ENCODE data around the gene TAF7L. TPM values are rescaled to one million over a fixed set of nuclear protein-coding genes. Genes with fewer than 3 reads are reported as not detected.
"Not testable (repeated sequence)": the region's sequence is repeated elsewhere in the genome, so short reads cannot be mapped to it uniquely, and the experiment has no call there.

TAF7L gene, protein sequence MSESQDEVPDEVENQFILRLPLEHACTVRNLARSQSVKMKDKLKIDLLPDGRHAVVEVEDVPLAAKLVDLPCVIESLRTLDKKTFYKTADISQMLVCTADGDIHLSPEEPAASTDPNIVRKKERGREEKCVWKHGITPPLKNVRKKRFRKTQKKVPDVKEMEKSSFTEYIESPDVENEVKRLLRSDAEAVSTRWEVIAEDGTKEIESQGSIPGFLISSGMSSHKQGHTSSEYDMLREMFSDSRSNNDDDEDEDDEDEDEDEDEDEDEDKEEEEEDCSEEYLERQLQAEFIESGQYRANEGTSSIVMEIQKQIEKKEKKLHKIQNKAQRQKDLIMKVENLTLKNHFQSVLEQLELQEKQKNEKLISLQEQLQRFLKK
- not detected for total RNA-seq

DNA sequence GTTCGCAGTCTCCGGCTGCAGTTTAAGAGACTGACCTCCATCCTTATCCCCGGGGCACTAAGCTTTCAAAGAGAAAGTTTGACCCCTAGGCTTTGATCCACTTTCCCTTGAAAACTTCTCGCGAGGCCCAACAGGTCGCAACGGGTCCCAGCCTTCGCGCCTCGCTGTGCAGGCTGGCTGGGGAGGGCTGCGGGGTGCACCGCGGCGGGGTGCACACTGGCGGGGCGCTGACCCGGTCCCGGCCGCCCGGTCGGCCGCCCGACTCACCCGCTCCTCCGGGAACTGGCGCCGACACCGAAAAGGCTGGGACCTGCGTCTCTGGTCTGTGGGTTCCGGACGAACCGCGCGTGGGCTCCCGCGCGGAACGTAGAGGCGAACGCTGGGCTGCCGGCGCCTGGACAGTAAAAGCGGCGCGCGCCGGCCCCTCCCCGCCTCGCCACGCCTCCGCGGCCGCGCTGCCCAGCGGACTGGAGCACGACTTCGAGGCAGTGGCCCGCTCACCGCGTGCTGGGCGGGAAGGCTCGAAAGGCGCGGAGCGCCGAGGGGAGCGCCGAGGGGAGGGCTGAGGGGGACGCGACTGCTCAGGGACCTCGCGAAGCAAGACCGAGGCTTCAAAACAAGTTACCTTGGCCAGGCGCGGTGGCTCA lies at the start of gene TAF7L:
TSS of gene TAF7L (minus strand) at position 378 of the 647 bp plus-strand sequence. CDS start 3,791 bp downstream, outside the sequence.
- peaks cover 3% of the 10 kb centered on the region for H3K27me3 ChIP-seq (ENCODE audit: insufficient read depth, low read length)
- no peaks in the 10 kb centered on the region for H3K4me1 ChIP-seq (ENCODE audit: insufficient read depth, low read length)
- H3K9me3 ChIP-seq (ENCODE audit: low read depth, low read length): no peaks in the 10 kb centered on the region
- H3K4me3 ChIP-seq (ENCODE audit: low read length): no peak within 1 kb of the TSS

DNA sequence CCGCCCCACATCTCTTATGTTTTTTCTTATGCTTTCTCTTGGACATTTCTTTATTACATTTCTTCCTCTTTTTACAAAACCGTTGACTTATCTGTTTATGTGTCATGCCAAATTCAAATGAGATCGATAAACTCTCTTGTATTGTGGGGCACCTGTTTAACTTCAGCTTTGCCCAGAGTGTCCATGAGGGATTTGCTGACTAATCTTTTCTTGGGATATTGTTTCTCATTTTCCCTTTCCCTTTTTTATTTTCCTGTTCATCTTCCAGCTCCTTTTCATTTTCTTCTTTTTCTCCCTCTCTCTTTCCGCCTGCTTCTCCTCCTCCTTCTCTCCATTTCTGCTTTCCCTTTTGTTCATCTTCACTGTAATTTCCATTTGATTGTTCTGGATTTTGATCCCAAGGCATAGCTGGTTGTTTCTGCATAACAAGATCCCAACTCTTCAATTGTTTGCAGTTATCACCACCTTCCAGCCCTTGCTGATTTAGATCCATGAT lies 46.7 kb upstream of the TAF7L start:
- H3K9me3 ChIP-seq (ENCODE audit: low read depth, low read length): no peaks in the 10 kb centered on the region
- H3K27me3 ChIP-seq (ENCODE audit: insufficient read depth, low read length): no peaks in the 10 kb centered on the region
- no peak overlapping the region for H3K4me3 ChIP-seq (ENCODE audit: low read length)
- no peaks in the 10 kb centered on the region for H3K4me1 ChIP-seq (ENCODE audit: insufficient read depth, low read length)

DNA sequence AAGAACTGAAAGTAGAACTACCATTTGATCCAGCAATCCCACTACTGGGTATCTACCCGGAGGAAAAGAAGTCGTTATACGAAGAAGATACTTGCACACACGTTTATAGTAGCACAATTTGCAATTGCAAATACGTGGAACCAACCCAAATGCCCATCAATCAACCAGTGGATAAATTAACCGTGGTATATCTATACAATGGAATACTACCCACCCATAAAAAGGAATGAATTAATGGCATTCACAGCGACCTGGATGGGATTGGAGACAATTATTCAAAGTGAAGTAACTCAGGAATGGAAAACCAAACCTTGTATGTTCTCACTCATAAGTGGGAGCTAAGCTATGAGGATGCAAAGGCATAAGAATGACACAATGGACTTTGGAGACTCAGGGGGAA lies 43.2 kb upstream of the TAF7L start:
- H3K9me3 ChIP-seq (ENCODE audit: low read depth, low read length); H3K27me3 ChIP-seq (ENCODE audit: insufficient read depth, low read length); H3K4me1 ChIP-seq (ENCODE audit: insufficient read depth, low read length); H3K4me3 ChIP-seq (ENCODE audit: low read length): not testable (repeated sequence)

DNA sequence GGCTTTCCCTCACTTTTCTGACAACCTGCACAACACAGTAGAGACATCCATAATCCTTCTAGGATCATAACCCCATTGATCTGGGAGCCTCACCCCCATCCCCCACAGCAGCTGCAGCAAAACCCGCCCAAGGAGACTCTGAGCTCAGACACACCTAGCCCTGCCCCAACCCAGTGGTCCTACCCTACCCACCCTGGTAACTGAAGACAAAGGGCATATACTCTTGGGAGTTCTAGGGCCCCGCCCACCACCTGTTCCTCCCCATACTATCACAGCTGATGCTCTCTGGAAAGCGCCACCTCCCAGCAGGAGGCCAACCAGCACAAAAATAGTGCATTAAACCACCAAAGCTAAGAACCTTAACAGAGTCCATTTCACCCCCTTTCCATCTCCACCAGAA lies 35.5 kb upstream of the TAF7L start:
- not testable (repeated sequence) for H3K4me1 ChIP-seq (ENCODE audit: insufficient read depth, low read length); H3K27me3 ChIP-seq (ENCODE audit: insufficient read depth, low read length); H3K9me3 ChIP-seq (ENCODE audit: low read depth, low read length); H3K4me3 ChIP-seq (ENCODE audit: low read length)

DNA sequence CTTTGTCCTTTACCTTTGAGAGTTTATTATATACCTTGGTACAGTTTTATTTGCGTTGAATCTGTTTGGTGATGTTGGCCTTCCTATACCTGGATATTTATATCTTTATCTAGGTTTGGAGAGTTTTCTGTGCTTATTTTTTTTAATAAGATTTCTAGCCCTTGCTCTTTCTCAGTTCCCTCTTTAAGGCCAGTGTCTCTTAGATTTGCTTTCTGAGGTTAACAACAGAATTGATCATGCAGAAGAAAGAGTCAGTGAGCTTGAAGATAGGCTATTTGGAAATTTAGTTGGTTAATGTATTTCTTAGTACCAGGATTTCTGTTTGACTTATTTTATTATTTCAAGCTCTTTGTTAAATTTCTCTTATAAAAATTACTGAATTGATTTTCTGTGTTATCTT lies 12.7 kb upstream of the TAF7L start:
- Histone ChIP-seq H3K27me3 (ENCODE audit: insufficient read depth, low read length) (no peaks in the 10 kb centered on the region), H3K4me3 (ENCODE audit: low read length) (no peak overlapping the region), H3K9me3 (ENCODE audit: low read depth, low read length) (no peaks in the 10 kb centered on the region), H3K4me1 (ENCODE audit: insufficient read depth, low read length) (no peaks in the 10 kb centered on the region)

DNA sequence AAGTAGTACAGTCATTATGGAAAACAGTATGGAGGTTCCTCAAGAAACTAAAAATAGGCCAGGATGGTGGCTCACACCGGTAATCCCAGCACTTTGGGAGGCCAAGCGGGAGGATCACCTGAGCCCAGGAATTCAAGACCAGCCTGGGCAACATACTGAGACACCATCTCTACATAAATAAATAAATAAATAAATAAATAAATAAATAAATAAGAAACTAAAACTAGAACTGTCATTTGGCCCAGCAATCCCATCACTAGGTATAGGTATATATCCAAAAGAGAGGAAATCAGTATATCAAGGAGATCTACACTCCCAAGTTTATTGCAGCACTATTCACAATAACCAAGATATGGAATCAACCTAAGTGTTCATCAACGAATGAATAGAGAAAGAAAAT lies 4.5 kb upstream of the TAF7L start:
- H3K4me1 ChIP-seq (ENCODE audit: insufficient read depth, low read length); H3K4me3 ChIP-seq (ENCODE audit: low read length); H3K9me3 ChIP-seq (ENCODE audit: low read depth, low read length); H3K27me3 ChIP-seq (ENCODE audit: insufficient read depth, low read length): not testable (repeated sequence)

DNA sequence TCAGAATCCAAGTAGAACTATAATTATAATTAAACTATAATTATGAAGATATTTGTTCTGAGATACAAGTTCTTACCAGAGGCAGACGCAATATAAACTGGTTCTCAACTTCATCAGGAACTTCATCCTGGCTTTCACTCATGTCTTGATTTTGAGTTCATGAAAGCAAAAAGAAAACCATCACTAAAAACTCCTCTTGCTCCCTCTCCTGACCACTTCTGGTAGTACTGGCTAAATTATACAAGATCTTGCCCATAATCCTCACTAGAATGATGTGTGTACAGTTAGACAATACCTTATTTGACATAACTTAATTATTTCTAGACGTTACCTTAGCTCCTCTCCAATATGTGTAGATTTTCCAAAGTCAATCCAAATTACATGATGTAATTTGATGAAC lies 3.7 kb downstream of the TAF7L start:
- H3K4me3 ChIP-seq (ENCODE audit: low read length): no peak overlapping the region
- H3K9me3 ChIP-seq (ENCODE audit: low read depth, low read length): no peaks in the 10 kb centered on the region

DNA sequence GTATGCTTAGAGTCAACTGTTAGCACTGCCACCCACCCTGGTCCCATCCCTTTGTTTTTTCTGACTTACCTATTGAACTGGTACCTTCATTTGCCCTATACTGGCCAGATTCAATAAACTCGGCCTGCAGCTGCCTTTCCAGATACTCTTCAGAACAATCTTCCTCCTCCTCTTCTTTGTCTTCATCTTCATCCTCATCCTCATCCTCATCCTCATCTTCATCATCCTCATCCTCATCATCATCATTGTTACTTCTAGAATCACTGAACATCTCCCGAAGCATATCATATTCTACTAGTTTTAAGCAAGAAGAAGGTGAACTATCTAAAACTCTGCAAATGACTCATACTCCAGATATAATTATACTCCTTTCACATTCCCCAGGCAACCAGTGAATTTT lies 14.9 kb downstream of the TAF7L start:
- Histone ChIP-seq H3K4me3 (ENCODE audit: low read length) (no peak overlapping the region), H3K4me1 (ENCODE audit: insufficient read depth, low read length) (no peaks in the 10 kb centered on the region), H3K9me3 (ENCODE audit: low read depth, low read length) (no peaks in the 10 kb centered on the region), H3K27me3 (ENCODE audit: insufficient read depth, low read length) (no peaks in the 10 kb centered on the region)

More for the DNA sequence above, 3.7 kb downstream of the TAF7L start:
- Histone ChIP-seq H3K27me3 (ENCODE audit: insufficient read depth, low read length) (peaks cover 3% of the 10 kb centered on the region), H3K4me1 (ENCODE audit: insufficient read depth, low read length) (no peaks in the 10 kb centered on the region)

DNA sequence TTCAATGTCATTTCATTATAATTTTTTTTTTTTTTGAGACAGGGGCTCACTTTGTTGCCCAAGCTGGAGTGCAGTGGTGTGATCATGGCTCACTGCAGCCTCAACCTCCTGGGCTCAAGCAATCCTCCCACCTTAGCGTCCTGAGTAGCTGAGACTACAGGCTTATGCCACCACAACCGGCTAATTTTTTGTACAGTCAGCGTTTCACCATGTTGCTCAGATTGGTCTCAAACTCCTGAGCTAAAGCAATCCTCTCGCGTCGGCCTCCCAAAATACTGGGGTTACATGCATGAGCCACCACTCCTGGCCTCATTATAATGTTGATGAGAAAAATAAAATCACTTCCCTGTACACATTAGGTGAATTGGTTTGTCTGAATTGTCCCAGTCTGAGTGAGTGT lies 16.9 kb downstream of the TAF7L start:
- Histone ChIP-seq H3K4me1 (ENCODE audit: insufficient read depth, low read length) (no peaks in the 10 kb centered on the region), H3K9me3 (ENCODE audit: low read depth, low read length) (no peaks in the 10 kb centered on the region), H3K27me3 (ENCODE audit: insufficient read depth, low read length) (no peaks in the 10 kb centered on the region), H3K4me3 (ENCODE audit: low read length) (no peak overlapping the region)

DNA sequence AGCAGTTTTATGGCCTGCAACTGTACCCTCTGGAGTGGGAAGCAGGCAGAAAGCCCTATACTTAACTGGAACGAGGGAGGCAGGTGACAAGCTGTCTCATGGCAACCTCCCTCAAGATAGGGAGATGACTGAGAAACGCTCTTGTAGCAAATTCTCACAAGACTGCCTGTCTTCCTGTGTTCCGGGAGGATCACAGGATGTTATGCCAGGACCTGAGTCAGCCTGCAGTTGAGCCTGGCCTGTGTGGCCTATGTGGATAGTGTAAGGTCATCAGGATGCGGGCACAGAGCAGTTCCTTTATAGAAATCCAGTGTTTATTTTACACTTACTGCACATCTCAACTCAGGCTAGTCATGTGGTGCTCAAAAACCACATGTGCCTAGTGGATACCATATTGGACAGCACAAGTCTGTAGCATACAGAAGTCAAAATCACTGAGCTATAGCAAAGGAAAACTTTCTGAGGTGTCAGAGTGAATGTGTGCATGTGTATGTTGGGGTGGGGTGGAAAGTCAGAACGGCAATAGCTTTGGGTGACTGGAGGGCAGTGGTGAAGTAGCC lies 25.2 kb downstream of the TAF7L start:
- Histone ChIP-seq H3K4me1 (ENCODE audit: insufficient read depth, low read length) (no peaks in the 10 kb centered on the region), H3K27me3 (ENCODE audit: insufficient read depth, low read length) (no peaks in the 10 kb centered on the region), H3K4me3 (ENCODE audit: low read length) (no peak overlapping the region), H3K9me3 (ENCODE audit: low read depth, low read length) (no peaks in the 10 kb centered on the region)

DNA sequence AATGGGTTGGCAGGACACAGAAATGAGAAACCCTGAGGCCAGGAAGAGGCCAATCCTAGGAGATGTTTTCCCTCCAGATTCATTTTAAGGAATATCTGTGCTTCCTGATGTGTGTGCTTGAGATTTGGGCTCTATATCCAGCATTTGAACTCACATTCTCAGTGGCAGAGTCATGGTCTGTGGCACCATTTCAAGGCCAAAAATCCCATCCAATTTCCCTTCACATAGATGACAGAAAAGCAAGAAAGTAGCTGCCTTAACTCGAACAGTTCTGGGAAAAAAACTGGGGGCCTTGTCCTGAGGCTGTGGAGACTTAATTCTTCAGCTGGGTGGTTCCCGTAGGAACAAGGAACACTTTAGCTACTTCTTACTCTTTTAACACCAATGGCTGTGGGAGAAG lies 27.4 kb downstream of the TAF7L start:
- H3K4me1 ChIP-seq (ENCODE audit: insufficient read depth, low read length): no peaks in the 10 kb centered on the region

DNA sequence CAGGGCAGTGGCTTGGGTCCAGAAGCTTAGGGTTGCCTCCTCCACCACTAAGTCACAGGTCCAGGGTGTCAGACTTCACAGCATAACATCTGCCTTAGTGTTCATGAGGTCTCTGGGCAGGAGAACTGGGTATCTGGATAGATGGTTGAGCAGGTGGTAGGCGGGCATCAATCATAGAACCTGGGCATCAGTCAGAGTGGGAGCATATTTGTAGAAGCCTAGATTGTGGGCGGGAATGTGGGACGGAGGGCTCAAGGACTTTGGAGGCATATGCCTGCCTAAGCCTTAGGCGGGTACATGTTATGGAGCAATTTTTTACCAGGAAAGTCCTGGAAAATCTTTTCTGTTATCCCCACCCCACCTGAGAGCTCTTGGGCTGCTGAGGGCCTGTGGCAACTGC lies 28.5 kb downstream of the TAF7L start:
- H3K4me3 ChIP-seq (ENCODE audit: low read length): no peak overlapping the region
- no peaks in the 10 kb centered on the region for H3K9me3 ChIP-seq (ENCODE audit: low read depth, low read length)

More for the DNA sequence above, 27.4 kb downstream of the TAF7L start:
- no peaks in the 10 kb centered on the region for H3K9me3 ChIP-seq (ENCODE audit: low read depth, low read length)
- no peaks in the 10 kb centered on the region for H3K27me3 ChIP-seq (ENCODE audit: insufficient read depth, low read length)
- no peak overlapping the region for H3K4me3 ChIP-seq (ENCODE audit: low read length)

DNA sequence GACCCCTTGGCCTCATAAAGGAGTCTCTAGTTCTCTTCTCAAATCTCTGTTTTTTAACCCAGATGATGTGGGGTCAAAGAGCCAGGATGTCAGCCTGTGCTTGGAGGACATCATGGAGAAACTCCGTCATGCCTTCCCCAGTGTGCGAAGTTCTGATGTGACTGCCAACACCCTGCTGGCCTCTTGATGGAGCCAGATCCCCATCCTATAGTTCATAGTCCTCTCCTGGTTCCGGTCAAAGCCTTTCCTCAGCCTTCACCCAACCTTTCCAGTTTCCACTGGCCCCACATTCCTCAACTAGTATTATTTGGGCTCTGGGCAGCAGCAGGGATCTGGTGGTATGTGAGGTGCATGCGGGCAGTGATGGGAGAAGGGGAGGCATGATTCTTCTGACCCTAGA lies 30.7 kb downstream of the TAF7L start:
- H3K27me3 ChIP-seq (ENCODE audit: insufficient read depth, low read length): no peaks in the 10 kb centered on the region
- no peak overlapping the region for H3K4me3 ChIP-seq (ENCODE audit: low read length)
- H3K4me1 ChIP-seq (ENCODE audit: insufficient read depth, low read length): no peaks in the 10 kb centered on the region
- H3K9me3 ChIP-seq (ENCODE audit: low read depth, low read length): no peaks in the 10 kb centered on the region

More for the DNA sequence above, 28.5 kb downstream of the TAF7L start:
- Histone ChIP-seq H3K27me3 (ENCODE audit: insufficient read depth, low read length) (no peaks in the 10 kb centered on the region), H3K4me1 (ENCODE audit: insufficient read depth, low read length) (no peaks in the 10 kb centered on the region)

DNA sequence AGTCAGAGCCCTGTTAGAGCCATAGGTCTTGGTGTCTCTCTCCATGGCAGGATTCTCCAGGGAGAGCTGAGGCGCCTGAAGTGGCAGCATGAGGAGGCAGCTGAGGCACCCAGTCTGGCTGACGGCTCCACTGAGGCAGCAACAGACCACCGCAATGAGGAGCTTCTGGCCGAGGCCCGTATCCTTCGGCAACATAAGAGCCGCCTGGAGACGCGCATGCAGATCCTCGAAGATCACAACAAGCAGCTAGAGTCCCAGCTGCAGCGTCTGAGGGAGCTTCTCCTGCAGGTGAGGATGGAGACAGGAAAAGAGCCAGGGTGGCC lies 32.9 kb downstream of the TAF7L start:
- no peaks in the 10 kb centered on the region for H3K27me3 ChIP-seq (ENCODE audit: insufficient read depth, low read length)

DNA sequence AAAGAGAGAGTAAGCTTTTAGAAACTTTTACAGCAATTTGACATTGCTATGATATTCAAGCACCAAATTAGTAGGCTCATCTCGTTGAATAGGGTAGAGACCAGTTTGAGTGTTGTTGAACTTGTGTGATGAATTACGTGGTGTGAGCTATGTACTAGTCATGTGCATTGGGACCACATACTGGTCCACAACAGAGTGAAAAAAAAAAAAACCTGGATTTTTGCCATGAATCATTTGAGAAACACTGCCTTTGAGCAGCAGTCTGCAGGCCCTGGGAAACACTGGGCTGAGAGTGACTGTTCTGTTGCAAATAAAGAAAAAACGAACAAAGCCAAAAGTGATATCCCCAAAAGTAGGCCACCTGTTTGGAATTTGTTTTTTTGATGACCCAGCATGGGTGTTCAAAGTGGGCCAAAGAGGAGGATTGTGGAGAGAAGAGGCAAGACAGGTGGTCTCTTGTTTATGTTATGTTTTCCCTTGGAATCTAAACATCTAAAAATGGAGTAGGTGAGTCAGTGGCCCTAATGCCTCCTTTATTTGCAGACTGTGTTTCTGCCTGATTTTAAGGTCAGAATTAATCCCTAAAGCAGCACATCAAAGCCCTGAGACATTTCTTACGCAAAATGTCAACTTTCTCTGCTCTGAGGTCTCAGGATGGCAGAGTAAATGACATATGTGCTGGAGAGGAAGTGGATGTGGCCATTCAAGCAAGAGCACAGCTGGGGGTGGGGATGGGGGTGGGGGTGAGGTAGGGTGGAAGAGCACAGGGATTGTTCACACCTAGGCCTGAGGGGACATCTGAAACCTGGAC lies 33.5 kb downstream of the TAF7L start:
- Histone ChIP-seq H3K27me3 (ENCODE audit: insufficient read depth, low read length) (no peaks in the 10 kb centered on the region), H3K9me3 (ENCODE audit: low read depth, low read length) (no peaks in the 10 kb centered on the region), H3K4me1 (ENCODE audit: insufficient read depth, low read length) (no peaks in the 10 kb centered on the region), H3K4me3 (ENCODE audit: low read length) (no peak overlapping the region)

More for the DNA sequence above, 32.9 kb downstream of the TAF7L start:
- Histone ChIP-seq H3K9me3 (ENCODE audit: low read depth, low read length) (no peaks in the 10 kb centered on the region), H3K4me1 (ENCODE audit: insufficient read depth, low read length) (no peaks in the 10 kb centered on the region), H3K4me3 (ENCODE audit: low read length) (no peak overlapping the region)

All from mononuclear cell (primary cell).